ENCODE measurements around the gene TXNRD1.

GRCh38 chr12:104166465-104166864 is 49.1 kb upstream of the TXNRD1 start:
- TF ChIP-seq CTCF (IDR thresholded peaks at IDR 0.05) (no peak), POLR2AphosphoS5 (IDR thresholded peaks at IDR 0.05) (no peak), POLR2A (IDR thresholded peaks at IDR 0.05) (no peak)
